Stimulated activated CD8-positive, alpha-beta memory T cell treated with anti-CD3 and anti-CD28 coated beads, Interleukin-7, amount 100 ng/mL, for 24 hours (primary cell): ENCODE measurements around the gene FOXO6.
A peak's percentile ranks its signal among the peaks of the same experiment; 100 is the strongest.

Experiments used
- DNase-seq: peaks from one replicate; pipeline ENCODE4 v3.0.0-alpha.2; 2020; ENCODE audit warnings: low read depth

Gene FOXO6

GRCh38 chr1:41360786-41361494 lies at the start of gene FOXO6:
Gene FOXO6, plus strand, starts transcription at chr1:41361434.
- DNase-seq: peak; percentile 85

- no peak for DNase-seq
These were observed 48.1 kb upstream of the FOXO6 start for GRCh38 chr1:41312991-41313645.

- DNase-seq: no peak
These were observed 47.5 kb upstream of the FOXO6 start for GRCh38 chr1:41313661-41314131.

- no peak for DNase-seq
These were observed 46.7 kb upstream of the FOXO6 start for GRCh38 chr1:41314376-41315145.

- DNase-seq: no peak
These were observed 46.0 kb upstream of the FOXO6 start for GRCh38 chr1:41315146-41315822.

GRCh38 chr1:41315871-41316270 lies 45.4 kb upstream of the FOXO6 start:
- no peak for DNase-seq

GRCh38 chr1:41317361-41317760 lies 43.9 kb upstream of the FOXO6 start:
- no peak for DNase-seq

GRCh38 chr1:41318135-41318534 lies 43.1 kb upstream of the FOXO6 start:
- no peak for DNase-seq

GRCh38 chr1:41319106-41319755 lies 42.0 kb upstream of the FOXO6 start:
- DNase-seq: no peak

GRCh38 chr1:41319807-41320711 lies 41.2 kb upstream of the FOXO6 start:
- no peak for DNase-seq

- no peak for DNase-seq
These were observed 40.1 kb upstream of the FOXO6 start for GRCh38 chr1:41320895-41321676.

GRCh38 chr1:41322101-41322661 lies 39.1 kb upstream of the FOXO6 start:
- DNase-seq: no peak

- DNase-seq: no peak
These were observed 38.4 kb upstream of the FOXO6 start for GRCh38 chr1:41322835-41323234.

- no peak for DNase-seq
These were observed 38.0 kb upstream of the FOXO6 start for GRCh38 chr1:41323243-41323642.

GRCh38 chr1:41325801-41326200 lies 35.4 kb upstream of the FOXO6 start:
- DNase-seq: no peak

GRCh38 chr1:41327383-41327999 lies 33.7 kb upstream of the FOXO6 start:
- DNase-seq: no peak

GRCh38 chr1:41328001-41328615 lies 33.1 kb upstream of the FOXO6 start:
- no peak for DNase-seq

GRCh38 chr1:41328780-41329640 lies 32.2 kb upstream of the FOXO6 start:
- DNase-seq: no peak
